Psoas muscle (tissue), 8 donors: ENCODE results near the gene DPP10. TPM values are rescaled to one million over a fixed set of nuclear protein-coding genes. Genes with fewer than 3 reads are reported as not detected.

ENCODE experiments used
- ATAC-seq, 4 donors: fragments of 200-7000 bp; cut with Tn5 transposase; one replicate each; pipeline ENCODE4 v1.9.1; 2020; ENCODE audit warnings: moderate library complexity in 3 of 4, mild to moderate bottlenecking in 2 of 4
- DNase-seq, 2 donors: peaks; one replicate each; pipeline ENCODE4 v3.0.0-alpha.2; 2020
- H3K27ac ChIP-seq: fragments of 200-600 bp; one replicate; pipeline ENCODE4 v1.8.0; 2022
- H3K27me3 ChIP-seq, 3 donors: fragments of 200-600 bp in 1 of 3; one replicate each; pipeline versions ENCODE4 v1.6.1 to v1.8.0; 2013 to 2022; ENCODE audit warnings: low read length in 2 of 3, mild to moderate bottlenecking in 2 of 3, moderate library complexity in 1 of 3; ENCODE audit not compliant: insufficient read depth in 3 of 3
- H3K36me3 ChIP-seq, 2 donors: fragments of 200-600 bp in 1 of 2; one replicate each; pipeline versions ENCODE4 v1.6.1 to v1.8.0; 2013 to 2022; ENCODE audit warnings: low read depth in 1 of 2, mild to moderate bottlenecking in 1 of 2, moderate library complexity in 1 of 2; ENCODE audit not compliant: insufficient read depth in 1 of 2
- H3K4me1 ChIP-seq: fragments of 200-600 bp; one replicate; pipeline ENCODE4 v1.8.0; 2022
- H3K4me3 ChIP-seq: fragments of 200-600 bp; one replicate; pipeline ENCODE4 v1.8.0; 2022; ENCODE audit warnings: mild to moderate bottlenecking
- H3K9me3 ChIP-seq: fragments of 200-600 bp; one replicate; pipeline ENCODE4 v1.8.0; 2022
- CTCF ChIP-seq: fragments of 200-600 bp; IDR thresholded peaks from one replicate; pipeline ENCODE4 v1.8.0; 2022; ENCODE audit warnings: antibody characterized with exemption
- WGBS, 3 donors: extraction: QIAGEN DNeasy Blood & Tissue Kit; methylation state at CpG; one replicate each; pipeline versions ENCODE4 v1.1.6 to v1.1.7; 2013; 5-methylcytosine and 5-hydroxymethylcytosine counted together
- intact Hi-C, 2 donors: fragments of 100-400 bp; cut with DNase I; formaldehyde crosslinking; loops; one replicate each; pipeline versions ENCODE4 v1.11.0 to v1.14.2; 2022
- polyA plus RNA-seq, 3 donors: library from polyadenylated mRNA; stranded (reverse); fragments of 200-250 nt; gene quantifications; one replicate each; pipeline ENCODE4 v1.2.3, GENCODE V29; 2013
- total RNA-seq, 4 donors: library from RNA; stranded (reverse); fragmentation: NEBNext Ultra II Directional in 2 of 4; extraction: Animal tissue kit (Norgen Biotek cat#: 25700) in 2 of 4; gene quantifications; one replicate each; pipeline versions ENCODE4 v1.2.1 to v1.2.4, GENCODE V29; 2021 to 2023
- donor health status: healthy with polysubstance abuse.
- donor health status: DM: no; HTN: no; CAD: no; lungs with moderate emphysema.
- donor health status: Bipolar disorder and iron deficiency.
- donor health status: healthy.
- donor health status: DM: yes; HTN: yes; CAD: no.
- donor health status: DM: no; HTN: no; CAD: no.
- donor health status: DM: no; HTN: no; CAD: no.
- donor health status: DM: yes; HTN: yes; CAD: no.

The DPP10 gene
- total and polyA plus RNA-seq, 7 donors: 0.01 to 0.11 TPM; not detected in 5

GRCh38 chr2:115867024-115867423 is 1424.6 kb downstream of the DPP10 start:
- Histone ChIP-seq H3K36me3 (no peaks in the 10 kb centered on the region), H3K4me1 (no peaks in the 10 kb centered on the region), H3K9me3 (no peaks in the 10 kb centered on the region), H3K27ac (no peak overlapping the region), H3K4me3 (no peak overlapping the region), H3K27me3 (no peaks in the 10 kb centered on the region)
- DNase-seq: no peak
- ATAC-seq: no peak
- intact Hi-C loops: no loop called here
- no peak for TF ChIP-seq CTCF

GRCh38 chr2:115874427-115874826 is 1432.0 kb downstream of the DPP10 start:
- Histone ChIP-seq H3K4me1 (no peaks in the 10 kb centered on the region), H3K27ac (no peak overlapping the region), H3K9me3 (no peaks in the 10 kb centered on the region), H3K36me3 (no peaks in the 10 kb centered on the region), H3K4me3 (no peak overlapping the region), H3K27me3 (no peaks in the 10 kb centered on the region)
- no peak for TF ChIP-seq CTCF
- 73 to 79% (median 76%) methylated on average over 3 of the region's 3 CpGs for WGBS, 3 donors
- no peak for DNase-seq
- ATAC-seq: no peak
- intact Hi-C loops: no loop called here

- no peaks in the 10 kb centered on the region for H3K27me3 ChIP-seq
- DNase-seq (no peak), ATAC-seq (no peak)
- H3K36me3 ChIP-seq: no peaks in the 10 kb centered on the region
- H3K9me3 ChIP-seq: no peaks in the 10 kb centered on the region
- intact Hi-C loops: no loop called here
- no peaks in the 10 kb centered on the region for H3K4me1 ChIP-seq
- 90 to 100% (median 92%) methylated on average over 1 of the region's 1 CpG for WGBS, 3 donors
- no peak overlapping the region for H3K4me3 ChIP-seq
- no peak overlapping the region for H3K27ac ChIP-seq
- TF ChIP-seq CTCF: no peak
Observed at GRCh38 chr2:115880558-115880957, 1438.1 kb downstream of the DPP10 start.

GRCh38 chr2:115887209-115887776 is 1444.9 kb downstream of the DPP10 start:
- no peak for TF ChIP-seq CTCF
- DNase-seq (no peak), ATAC-seq (no peak)
- Histone ChIP-seq H3K4me3 (no peak overlapping the region), H3K27me3 (no peaks in the 10 kb centered on the region), H3K27ac (no peak overlapping the region), H3K36me3 (no peaks in the 10 kb centered on the region), H3K4me1 (no peaks in the 10 kb centered on the region), H3K9me3 (peaks cover 2% of the 10 kb centered on the region)
- WGBS, 3 donors: 55 to 64% (median 63%) methylated on average over 1 of the region's 1 CpG
- intact Hi-C loops: no loop called here
